SK-N-SH treated with all-trans-retinoic acid at 6 μM for 48 hours (cell line): ENCODE data around the gene XRCC1.

Experiments used
- ISL1 ChIP-seq: fragments of 250-450 bp; sonication (Bioruptor Pico); IDR thresholded peaks from 2 replicates; pipeline ENCODE4 v2.1.2; 2022; ENCODE audit warnings: mild to moderate bottlenecking, moderate library complexity
- OSR1 ChIP-seq: fragments of 250-450 bp; sonication (Bioruptor Pico); IDR thresholded peaks from 2 replicates; pipeline ENCODE4 v1.8.0; 2022; ENCODE audit warnings: moderate library complexity, mild to moderate bottlenecking, inconsistent platforms
- RARB ChIP-seq: fragments of 250-450 bp; sonication (Bioruptor Pico); IDR thresholded peaks from 2 replicates; pipeline ENCODE4 v1.8.0; 2021; ENCODE audit warnings: mild to moderate bottlenecking, moderate library complexity
- TCF4 ChIP-seq: fragments of 250-450 bp; sonication (Bioruptor Pico); IDR thresholded peaks from 2 replicates; pipeline ENCODE4 v1.8.0; 2021; ENCODE audit warnings: mild to moderate bottlenecking, moderate library complexity, borderline replicate concordance
- ZFP30 ChIP-seq: fragments of 450-650 bp; formaldehyde crosslinking; IDR thresholded peaks from 2 replicates; pipeline ENCODE4 v1.5.0; 2022; ENCODE audit warnings: mild to moderate bottlenecking, moderate library complexity

- TF ChIP-seq TCF4 (no peak), RARB (CRISPR knock-in tag) (no peak), OSR1 (CRISPR knock-in tag) (no peak), ISL1 (no peak), ZFP30 (CRISPR knock-in tag) (no peak)
Measured at GRCh38 chr19:43575156-43575950, at the start of gene XRCC1, which contains the start of gene PINLYP.
